Umbilical cord (tissue), 2 donors: ENCODE data around the gene OR51B6. TPM values are rescaled to one million over a fixed set of nuclear protein-coding genes. Genes with fewer than 3 reads are reported as not detected.
"Not testable (repeated sequence)": the region's sequence is repeated elsewhere in the genome, so short reads cannot be mapped to it uniquely, and the experiment has no call there.

ENCODE experiments used
- DNase-seq: peaks from one replicate; pipeline ENCODE4 v3.0.0-alpha.2; 2015; ENCODE audit warnings: low spot score
- total RNA-seq: library from RNA; depleted of rRNA; stranded (reverse); fragments of >200 nt; gene quantifications from one replicate; pipeline ENCODE4 v1.2.3, GENCODE V29; 2014; ENCODE audit warnings: low replicate concordance; ENCODE audit not compliant: insufficient read depth

Gene OR51B6, protein sequence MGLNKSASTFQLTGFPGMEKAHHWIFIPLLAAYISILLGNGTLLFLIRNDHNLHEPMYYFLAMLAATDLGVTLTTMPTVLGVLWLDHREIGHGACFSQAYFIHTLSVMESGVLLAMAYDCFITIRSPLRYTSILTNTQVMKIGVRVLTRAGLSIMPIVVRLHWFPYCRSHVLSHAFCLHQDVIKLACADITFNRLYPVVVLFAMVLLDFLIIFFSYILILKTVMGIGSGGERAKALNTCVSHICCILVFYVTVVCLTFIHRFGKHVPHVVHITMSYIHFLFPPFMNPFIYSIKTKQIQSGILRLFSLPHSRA
- total RNA-seq = 3.6 TPM

DNA sequence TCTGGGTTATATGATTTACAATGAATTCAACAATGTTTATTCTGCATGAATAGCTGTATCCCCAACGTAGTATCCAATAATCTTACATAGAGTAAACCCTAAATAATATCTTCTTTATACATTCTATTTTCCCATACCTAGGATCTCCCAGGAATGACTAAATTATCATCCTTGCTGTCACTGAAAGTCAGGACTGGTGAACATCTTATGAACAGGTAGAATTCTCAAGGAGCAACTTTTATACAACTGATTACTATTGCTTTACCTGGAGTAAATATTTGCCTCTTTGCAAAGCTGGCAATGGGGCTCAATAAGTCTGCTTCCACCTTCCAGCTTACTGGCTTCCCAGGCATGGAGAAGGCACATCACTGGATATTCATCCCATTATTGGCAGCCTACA is at the start of gene OR51B6:
OR51B6 (plus strand) TSS at position 301 of the 400 bp plus-strand sequence; CDS start at position 301, 0 bp downstream.
- no peak for DNase-seq

DNA sequence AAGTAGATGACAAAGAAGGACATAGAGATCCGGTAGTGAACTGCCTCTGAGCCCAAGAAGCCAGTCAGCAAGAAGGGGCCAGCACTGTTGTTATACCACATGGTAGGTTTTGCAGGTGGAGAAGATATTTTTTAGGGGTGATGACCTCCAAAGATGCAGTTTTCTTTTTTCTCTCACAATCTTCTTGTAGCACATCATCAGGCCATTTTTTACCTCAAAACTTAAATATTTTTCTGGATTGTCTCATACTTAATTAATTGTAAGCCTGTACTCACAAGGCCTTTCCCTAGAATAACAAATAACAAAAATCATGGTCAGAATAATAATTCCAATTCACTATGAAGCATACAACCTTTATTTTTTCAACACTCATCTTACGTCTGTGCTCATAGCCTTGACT is 49.5 kb upstream of the OR51B6 start, which contains the start of gene OR51B4:
OR51B4 (minus strand) TSS at position 101 of the 400 bp plus-strand sequence; CDS start at position 101, 0 bp downstream.
- DNase-seq = no peak

DNA sequence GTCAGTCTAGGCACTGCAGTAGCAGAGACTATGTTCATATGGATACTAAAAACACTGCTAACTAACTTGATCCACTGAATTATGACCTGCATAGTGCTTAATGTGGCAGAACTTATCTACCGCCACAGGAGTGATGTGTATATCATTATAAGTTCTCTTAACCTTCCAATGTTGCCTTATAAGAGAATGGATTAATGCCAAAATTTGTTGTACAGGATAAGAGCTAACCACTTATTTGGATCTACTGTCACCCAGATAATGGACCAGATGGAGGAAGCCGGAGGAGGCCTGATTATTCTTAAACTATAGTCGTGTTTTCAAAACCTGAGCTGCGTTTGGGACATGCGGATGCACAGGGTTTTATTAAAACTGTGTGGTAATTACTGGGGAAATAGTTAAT is 47.7 kb upstream of the OR51B6 start:
- DNase-seq = no peak

DNA sequence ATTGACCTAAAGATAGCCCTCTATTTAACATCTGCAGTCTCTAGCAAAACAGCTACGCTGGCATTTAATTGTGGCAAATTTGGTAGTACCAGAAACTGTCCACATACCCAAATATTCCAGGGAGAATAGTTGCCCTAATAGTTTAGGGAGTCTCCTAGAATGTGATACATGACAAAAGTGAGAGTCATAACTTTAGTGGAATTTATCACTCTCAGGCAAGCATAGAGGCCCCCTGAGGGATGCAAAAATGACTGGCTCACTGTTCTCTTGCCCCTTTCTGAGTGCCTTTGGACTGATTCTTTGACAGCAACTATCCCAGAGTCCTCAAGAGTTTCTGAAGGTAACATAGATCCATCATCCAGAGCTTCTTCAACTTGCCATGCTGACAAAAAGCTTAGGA is 47.3 kb upstream of the OR51B6 start:
- DNase-seq = no peak

DNA sequence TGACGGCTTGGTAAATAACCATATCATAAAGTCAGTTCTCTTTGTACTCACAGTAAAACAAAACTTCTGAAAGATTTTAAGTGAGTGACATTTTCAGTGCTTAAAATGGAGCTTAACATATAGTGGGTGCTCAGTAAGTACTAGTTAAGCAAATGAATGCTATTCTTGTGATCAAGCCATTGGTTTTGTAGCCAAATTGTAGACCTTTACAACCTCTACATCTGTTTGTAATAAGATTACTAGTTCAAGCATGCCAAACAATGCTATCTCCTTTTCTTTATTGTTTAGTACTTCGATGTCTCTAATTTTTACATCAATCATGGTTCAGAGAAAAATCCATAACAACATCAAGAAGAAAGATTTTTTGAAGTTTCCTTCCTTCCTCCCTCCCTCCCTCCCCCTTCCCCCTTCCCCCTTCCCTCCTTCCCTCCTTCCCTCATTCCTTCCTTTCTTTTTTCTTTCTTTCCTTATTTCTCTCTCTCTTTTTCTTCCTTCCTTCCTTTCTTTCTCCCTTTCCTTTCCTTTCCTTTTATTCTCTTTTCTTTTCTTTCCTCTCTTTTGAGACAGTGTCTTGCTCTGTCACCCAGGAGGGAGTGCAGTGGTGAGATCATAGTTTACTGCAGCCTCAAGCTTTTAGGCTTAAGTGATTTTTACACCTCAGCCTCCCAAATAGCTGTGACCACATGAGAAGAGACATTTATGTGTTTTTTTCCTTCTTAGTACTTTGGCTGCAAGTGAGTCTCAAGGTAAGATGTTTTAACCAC is 43.9 kb upstream of the OR51B6 start:
- no peak for DNase-seq

DNA sequence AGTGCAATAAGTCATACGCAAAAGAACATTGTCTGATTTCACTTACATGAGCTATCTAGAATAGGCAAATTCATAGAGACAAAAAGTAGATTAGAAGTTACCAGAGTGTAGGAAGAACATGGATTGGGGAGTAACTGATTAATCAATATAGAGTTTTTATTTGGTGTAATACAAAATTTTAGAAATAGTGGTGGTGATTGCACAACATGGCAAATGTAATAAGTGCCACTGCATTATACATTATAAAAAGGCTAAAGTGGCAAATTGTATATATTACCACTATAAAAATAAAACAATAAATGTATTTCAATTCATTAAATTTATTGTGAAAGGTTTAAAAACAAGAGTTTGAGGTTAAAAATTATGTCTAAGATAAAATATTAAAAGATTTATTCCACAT is 40.9 kb upstream of the OR51B6 start:
- DNase-seq = no peak

DNA sequence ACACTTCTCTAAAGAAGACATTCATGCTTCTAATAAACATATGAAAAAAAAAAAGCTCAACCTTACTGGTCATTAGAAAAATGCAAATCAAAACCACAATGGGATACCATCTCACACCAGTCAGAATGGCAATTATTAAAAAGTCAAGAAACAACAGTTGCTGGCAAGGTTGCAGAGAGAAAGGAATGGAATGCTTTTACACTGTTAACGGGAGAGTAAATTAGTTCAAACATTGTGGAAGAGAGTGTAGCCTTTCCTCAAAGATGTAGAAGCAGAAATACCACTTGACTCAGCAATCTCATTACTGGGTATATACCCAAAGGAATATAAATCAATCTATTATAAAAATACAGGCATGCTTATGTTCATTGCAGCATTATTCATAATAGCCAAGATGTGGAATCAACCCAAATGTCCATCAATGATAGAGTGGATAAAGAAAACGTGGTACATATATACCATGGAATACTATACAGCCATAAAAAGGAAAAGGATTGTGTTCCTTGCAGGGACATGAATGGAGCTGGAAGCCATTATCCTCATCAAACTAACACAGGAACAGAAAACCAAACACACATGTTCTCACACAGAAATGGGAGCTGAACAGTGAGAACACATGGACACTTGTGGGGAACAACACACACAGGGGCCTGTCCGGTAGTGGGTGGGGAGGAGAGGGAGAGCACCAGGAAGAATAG is 37.8 kb upstream of the OR51B6 start:
- not testable (repeated sequence) for DNase-seq

DNA sequence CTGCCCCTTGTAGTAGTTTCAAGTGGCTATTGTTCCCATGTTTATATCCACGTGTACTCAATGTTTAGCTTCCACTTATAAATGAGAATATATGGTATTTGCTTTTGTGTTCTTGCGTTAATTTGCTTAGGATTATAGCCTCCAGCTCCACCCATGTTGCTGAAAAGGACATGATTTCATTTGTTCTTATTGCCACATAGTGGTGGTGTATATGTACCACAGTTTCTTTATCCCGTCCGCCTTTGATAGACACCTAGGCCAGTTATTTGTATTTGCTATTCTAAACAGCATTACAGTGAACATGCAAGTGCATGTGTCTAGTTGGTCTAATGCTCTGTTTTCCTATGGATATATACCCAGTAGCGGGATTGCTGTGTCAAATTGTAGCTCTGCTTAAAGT is 34.0 kb upstream of the OR51B6 start:
- DNase-seq = no peak

DNA sequence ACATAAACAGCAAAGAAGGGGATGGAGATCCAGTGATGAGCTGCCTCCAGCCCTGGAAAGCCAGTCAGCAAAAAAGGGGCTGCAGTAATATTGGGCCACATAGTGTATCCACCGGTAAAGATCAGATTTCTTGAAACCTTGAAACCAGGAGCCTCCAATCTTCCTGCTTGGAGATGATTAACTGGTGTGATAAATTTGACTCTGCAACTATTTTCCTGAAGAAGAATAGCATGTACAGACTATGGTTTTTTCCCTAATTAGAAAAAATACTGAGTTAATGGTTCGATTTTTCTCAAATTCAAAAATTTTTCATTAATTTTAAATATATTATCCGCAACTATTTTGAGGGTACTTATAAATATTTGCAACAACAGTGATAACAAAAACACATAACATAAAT is 27.1 kb upstream of the OR51B6 start, which contains the start of gene OR51B2:
OR51B2 (minus strand) TSS at position 101 of the 400 bp plus-strand sequence; CDS start at position 101, 0 bp downstream.
- no peak for DNase-seq

DNA sequence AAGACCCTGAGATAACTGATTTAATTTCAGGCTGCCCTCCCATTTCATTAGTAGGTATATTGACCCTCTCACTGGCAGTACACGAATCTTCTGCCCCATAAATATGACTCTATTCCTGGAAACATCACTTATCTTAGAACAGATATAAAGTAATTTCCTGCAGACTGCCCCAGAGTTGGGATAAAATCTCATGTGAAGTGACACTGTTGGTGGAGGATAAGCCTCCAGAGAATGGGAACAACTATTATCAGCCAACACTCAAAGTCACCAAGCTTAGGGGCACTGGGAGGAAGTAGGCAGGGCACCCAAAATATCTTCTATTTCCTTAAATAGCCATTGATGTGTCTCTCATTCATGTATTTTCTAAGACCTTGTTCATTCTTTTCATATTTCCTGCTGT is 16.1 kb upstream of the OR51B6 start:
- DNase-seq = no peak

DNA sequence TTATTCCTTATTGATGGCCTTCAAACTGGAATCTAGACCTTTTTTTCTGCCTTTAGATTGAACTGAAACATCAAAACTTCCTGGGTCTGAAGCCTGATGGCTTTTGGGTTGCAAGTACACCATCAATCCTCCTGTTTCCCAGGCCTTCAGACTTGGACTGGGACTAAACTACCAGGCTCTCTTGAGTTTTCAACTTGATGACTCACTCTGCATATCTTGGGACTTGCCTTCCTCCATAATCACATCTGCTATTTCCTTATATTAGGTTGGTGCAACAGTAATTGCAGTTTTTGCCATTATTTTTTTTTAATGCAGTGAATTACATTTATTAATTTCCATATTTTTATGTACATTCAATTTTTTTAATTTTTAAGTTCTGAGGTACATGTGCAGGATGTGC is 15.0 kb upstream of the OR51B6 start:
- DNase-seq = no peak

DNA sequence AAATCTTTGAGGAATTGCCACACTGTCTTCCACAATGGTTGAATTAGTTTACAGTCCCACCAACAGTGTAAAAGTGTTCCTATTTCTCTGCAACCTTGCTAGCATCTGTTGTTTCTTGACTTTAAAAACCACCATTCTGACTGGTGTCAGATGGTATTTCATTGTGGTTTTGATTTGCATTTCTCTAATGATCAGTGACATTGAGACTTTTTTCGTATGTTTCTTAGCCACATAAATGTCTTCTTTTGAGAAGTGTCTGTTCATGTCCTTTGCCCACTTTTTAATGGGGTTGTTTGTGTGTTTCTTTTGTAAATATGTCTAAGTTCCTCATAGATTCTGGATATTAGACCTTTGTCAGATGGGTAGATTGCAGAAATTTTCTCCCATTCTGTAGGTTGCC is 14.1 kb upstream of the OR51B6 start:
- not testable (repeated sequence) for DNase-seq

DNA sequence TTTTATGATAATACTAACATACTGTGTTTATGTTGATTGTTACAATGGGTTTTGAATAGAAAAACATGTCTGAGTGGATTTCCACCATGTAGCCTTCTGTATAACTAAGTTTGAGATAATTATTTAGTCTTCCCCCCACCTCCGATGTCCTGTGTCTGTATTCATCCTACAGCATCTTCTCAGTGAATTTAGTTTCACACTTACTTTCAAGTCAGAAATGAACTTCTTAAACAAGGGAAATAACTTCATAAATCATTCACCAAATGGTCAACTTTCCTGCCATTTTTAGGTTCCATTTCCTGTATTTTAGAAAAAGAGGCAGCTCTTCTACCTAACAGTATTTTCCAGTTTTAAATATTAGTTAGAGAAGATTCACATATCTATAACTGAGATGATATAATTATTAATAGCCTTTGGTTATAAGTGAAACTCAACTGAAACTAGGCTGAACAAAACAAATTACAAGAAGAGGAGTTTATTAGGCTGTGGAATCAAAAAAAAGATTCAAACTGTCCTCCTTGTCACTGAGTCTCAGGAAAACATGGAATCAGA is 11.5 kb upstream of the OR51B6 start:
- DNase-seq = no peak

DNA sequence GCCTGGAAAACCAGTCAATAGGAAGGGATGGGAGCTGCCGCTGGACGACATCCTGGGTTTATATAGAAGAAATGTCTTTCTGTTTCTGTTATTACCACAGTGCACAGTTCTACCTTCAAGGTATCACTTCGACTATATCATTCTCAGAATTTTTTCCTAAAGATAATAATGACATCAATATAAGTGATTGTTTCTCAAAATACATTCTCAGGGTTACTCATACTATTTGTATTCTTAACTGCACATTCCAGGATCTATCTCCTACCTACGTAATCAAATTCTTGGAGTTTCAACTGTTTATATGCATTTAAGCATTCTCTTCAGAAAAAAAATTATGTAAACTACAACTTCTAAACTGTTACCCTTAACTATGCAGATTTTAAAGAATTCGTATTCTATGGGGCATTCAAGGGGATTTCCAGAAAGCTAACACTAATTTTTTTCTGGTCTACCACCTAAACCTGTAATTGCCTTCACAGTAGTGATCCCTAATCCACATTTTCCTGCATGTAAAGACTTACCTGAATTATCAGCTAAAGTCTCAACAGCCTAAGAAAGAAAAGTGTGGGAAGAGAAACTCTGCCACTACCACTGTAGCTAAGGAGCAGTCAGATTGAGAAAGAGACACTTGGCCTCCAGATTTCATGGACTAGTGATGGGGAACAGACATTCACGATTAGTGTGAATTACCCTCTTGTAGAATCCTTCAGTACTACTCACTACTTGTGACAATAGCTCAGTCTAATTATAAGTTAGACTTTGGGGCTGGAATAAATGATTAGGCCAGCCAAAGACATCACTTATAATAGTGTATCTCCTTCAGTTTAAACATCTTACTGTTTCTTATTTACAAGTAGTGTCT is 7.6 kb upstream of the OR51B6 start, which contains the start of gene OR51B5:
OR51B5 (minus strand) TSS at position 51 of the 862 bp plus-strand sequence; CDS start at position 51, 0 bp downstream.
- DNase-seq = no peak

DNA sequence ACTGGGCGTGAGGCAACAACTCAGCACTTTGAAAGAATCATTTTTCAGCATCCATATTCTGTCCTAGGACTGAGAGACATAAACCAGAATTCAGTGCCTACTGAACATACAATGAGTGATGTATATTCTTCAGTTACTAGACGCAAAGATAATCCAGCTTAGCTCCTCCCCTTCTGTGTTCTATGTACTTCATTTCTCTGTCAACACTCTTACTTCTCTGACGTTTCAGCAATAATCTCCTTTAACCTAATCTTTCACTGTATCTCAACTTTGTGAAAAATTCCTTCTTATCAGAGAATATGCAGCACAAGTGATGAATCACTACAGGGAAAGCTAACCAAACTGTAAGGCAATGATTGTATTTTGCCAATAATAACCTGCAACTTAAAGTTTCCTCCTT is 5.5 kb upstream of the OR51B6 start:
- DNase-seq = no peak

DNA sequence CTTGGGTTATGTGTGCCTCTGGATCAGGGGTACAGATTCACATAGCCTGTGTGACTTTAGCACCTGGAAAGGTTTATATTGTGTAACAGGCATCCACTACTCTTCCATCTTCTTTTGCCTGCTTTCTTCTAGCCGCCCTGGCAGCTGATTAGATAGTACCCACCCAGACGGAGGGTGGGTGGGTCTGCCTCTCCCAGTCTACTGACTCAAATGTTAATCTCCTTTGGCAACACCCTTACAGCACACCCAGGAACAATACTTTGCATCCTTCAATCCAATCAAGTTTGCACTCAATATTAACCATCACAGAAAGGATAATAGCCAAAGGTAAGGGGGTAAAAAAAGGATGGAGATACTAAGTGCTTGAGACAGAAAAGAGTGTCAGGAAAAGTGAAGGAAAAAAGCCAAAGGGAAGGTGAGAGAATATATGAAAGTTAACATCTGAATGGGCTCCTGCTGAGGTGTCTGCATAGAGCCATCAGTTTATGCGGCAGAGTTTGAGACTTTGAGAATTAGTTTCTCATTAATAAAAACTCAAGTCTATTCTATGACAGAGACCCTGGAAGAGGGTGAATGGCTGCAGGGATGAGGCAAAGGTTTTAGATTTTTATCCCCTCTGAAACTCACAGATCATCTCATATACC is 2.6 kb upstream of the OR51B6 start:
- DNase-seq = no peak

DNA sequence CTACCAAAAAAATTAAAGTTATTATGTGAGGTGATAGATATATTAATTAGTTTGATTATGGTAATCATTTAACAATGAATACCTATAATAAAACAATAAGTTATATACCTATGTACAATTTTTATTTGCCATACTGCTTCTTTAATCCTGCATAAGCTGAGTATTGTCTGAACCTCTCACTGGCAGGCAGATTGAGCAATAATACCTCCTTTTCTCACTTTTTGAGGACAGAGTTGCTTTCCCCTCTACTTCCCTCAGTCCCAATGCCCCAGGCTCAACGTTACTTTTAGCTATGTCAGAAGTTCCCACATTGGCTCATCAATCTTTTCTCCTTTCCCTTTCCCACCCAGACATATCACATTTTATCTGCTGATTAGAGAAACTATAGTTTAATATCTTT is 1.8 kb upstream of the OR51B6 start:
- no peak for DNase-seq

DNA sequence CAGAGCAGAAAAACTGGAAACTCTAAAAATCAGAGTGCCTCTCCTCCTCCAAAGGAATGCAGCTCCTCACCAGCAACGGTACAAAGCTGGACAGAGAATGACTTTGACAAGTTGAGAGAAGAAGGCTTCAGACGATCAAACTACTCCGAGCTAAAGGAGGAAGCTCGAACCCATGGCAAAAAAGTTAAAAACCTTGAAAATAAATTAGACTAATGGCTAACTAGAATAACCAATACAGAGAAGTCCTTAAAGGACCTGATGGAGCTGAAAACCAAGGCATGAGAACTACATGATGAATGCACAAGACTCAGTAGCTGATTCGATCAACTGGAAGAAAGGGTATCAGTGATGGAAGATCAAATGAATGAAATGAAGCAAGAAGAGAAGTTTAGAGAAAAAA is 4.7 kb downstream of the OR51B6 start:
- DNase-seq = not testable (repeated sequence)

DNA sequence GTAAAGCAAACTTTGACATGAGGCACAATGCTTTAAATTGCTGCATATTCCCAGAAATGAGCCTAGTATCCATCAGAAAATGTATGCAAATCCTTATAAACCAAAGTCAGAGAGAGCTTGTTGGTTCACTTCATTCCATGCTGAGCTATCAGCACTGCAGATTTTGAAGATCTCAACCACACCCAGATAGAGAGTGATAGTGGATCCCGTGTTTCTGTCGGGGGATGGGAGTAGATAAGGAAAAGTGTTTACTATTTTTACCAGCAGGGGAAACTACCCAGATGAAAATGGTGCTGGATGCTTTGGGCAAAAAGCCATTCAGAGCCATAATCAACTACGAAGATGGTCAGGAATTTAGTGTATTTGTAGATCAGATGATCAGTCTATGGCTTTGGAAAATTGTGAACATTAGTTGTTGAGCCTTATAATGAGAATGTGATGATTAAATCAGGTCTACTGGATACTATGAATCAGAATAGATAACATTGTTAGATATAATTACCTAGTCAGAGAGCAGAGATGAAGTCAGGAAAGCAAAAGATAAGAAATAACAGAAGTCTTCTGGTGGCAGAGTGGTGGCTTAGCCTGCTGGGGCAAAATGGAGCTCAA is 10.8 kb downstream of the OR51B6 start:
- no peak for DNase-seq

DNA sequence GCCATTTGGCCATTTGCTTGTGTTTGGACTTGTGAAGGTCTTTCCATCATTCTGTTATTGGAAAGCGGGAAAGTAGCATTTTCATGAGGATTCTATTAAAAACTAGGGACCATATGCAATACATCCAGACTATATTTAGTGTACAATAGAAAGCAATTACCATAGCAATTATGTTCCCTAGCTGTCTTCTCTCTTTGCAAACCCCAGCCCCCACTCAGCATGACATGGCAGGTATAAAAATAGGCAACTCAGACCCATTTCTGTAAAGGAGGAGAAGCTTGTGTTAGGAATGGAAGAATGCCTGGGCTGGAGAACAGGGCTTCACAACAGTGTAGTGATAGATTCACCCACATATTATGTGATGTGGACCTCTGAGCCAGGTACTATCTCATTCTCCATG is 12.4 kb downstream of the OR51B6 start:
- no peak for DNase-seq
